ENCODE results near the gene PLA2G3.

GRCh38 chr22:31127181-31127772, 13.0 kb downstream of the PLA2G3 start:
- TF ChIP-seq CTCF (conservative IDR thresholded peaks at IDR 0.05; ENCODE audit: low read depth, low read length) (no peak), EZH2 (IDR thresholded peaks at IDR 0.05; ENCODE audit: borderline replicate concordance, low read depth, low read length, poor library complexity, severe bottlenecking) (no peak)
